ENCODE measurements around the gene NOL4L.

GRCh38 chr20:32427996-32428395 lies 157.1 kb downstream of the NOL4L start:
- no peak for TF ChIP-seq ZFP3 (CRISPR knock-in tag; IDR thresholded peaks at IDR 0.05)
- no peak for TF ChIP-seq RARB (CRISPR knock-in tag; IDR thresholded peaks at IDR 0.05)
- no peak for TF ChIP-seq GLIS3 (CRISPR knock-in tag; IDR thresholded peaks at IDR 0.05)
- TF ChIP-seq PPARA (CRISPR knock-in tag; IDR thresholded peaks at IDR 0.05; ENCODE audit: borderline replicate concordance) = no peak
- TF ChIP-seq ARNTL (CRISPR knock-in tag; IDR thresholded peaks at IDR 0.05; ENCODE audit: borderline replicate concordance, low read depth) = no peak
- TF ChIP-seq, protein P1, sequence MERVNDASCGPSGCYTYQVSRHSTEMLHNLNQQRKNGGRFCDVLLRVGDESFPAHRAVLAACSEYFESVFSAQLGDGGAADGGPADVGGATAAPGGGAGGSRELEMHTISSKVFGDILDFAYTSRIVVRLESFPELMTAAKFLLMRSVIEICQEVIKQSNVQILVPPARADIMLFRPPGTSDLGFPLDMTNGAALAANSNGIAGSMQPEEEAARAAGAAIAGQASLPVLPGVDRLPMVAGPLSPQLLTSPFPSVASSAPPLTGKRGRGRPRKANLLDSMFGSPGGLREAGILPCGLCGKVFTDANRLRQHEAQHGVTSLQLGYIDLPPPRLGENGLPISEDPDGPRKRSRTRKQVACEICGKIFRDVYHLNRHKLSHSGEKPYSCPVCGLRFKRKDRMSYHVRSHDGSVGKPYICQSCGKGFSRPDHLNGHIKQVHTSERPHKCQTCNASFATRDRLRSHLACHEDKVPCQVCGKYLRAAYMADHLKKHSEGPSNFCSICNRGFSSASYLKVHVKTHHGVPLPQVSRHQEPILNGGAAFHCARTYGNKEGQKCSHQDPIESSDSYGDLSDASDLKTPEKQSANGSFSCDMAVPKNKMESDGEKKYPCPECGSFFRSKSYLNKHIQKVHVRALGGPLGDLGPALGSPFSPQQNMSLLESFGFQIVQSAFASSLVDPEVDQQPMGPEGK (CRISPR knock-in tag; IDR thresholded peaks at IDR 0.05; ENCODE audit: borderline replicate concordance) = no peak
- TF ChIP-seq ZFP30 (CRISPR knock-in tag; IDR thresholded peaks at IDR 0.05) = no peak

All from SK-N-SH treated with all-trans-retinoic acid at 6 μM for 48 hours (cell line).